T follicular helper cell (primary cell): Measurements from ENCODE around the gene DNAJB6.

Experiments
- DNase-seq: peaks from one replicate; pipeline ENCODE4 v3.0.0-alpha.2; 2020; ENCODE audit warnings: low read depth

The DNAJB6 gene

DNA sequence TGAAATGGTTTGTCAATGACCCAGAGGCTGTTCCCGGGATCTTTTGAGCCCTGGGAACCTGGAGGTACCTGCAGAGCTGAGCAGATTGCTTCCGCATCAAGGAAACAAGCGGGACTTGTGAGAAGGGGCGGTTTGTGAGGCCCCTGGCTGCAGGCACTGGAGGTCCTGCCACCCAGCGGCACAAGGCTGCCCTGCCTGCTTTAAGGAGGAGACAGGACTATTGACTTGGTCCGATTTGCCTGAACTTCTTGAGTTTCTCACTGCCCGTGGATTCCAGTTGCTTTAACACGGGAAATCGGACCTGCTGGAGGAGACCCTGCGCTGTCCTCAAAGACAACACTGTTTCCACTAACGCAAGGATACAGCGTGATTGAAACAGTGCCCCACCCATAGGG lies 130.1 kb downstream of the DNAJB6 start:
- no peak for DNase-seq
